ENCODE measurements around the gene C1R.
A peak's percentile ranks its signal among the peaks of the same experiment; 100 is the strongest.
"Not testable (repeated sequence)": the region's sequence is repeated elsewhere in the genome, so short reads cannot be mapped to it uniquely, and the experiment has no call there.

C1R gene

GRCh38 chr12:7109572-7109920 is 17.3 kb upstream of the C1R start:
- H3K23ac ChIP-seq (ENCODE audit: low read length): no peak overlapping the region
- H2AK5ac ChIP-seq (ENCODE audit: low read length): no peak overlapping the region
- no peak overlapping the region for H3K4me2 ChIP-seq (ENCODE audit: low read length)
- no peak overlapping the region for H2BK120ac ChIP-seq (ENCODE audit: low read depth, low read length)
- no peaks in the 10 kb centered on the region for H3K36me3 ChIP-seq (ENCODE audit: control insufficient read depth, insufficient read depth, low read length)
- H2BK15ac ChIP-seq (replicated peaks; ENCODE audit: low read depth): no peak overlapping the region
- no peak for DNase-seq
- H4K8ac ChIP-seq (ENCODE audit: low read depth, low read length): no peak overlapping the region
- no peak overlapping the region for H3K18ac ChIP-seq (ENCODE audit: low read length)
- H3K9ac ChIP-seq (ENCODE audit: low read length): peak overlapping the region; percentile 54
- H2BK5ac ChIP-seq (ENCODE audit: low read length): no peak overlapping the region
- H3K56ac ChIP-seq (ENCODE audit: low read length): peak overlapping the region; percentile 80
- H3K27ac ChIP-seq (ENCODE audit: low read depth, low read length): no peak overlapping the region
- H3K79me1 ChIP-seq (ENCODE audit: low read length): peaks cover 2% of the 10 kb centered on the region
- H3K79me2 ChIP-seq (ENCODE audit: control insufficient read depth, insufficient read depth, low read length): no peaks in the 10 kb centered on the region
- H3K4me1 ChIP-seq (ENCODE audit: control insufficient read depth, low read depth, low read length): no peaks in the 10 kb centered on the region
- H3K27me3 ChIP-seq (ENCODE audit: insufficient read depth, low read length, poor library complexity): no peaks in the 10 kb centered on the region
- H3K4me3 ChIP-seq (ENCODE audit: low read length): no peak overlapping the region
- no peak overlapping the region for H4K5ac ChIP-seq (ENCODE audit: low read length)
- H3K4ac ChIP-seq (ENCODE audit: low read depth, low read length): no peak overlapping the region
- no CpG with 5 or more reads among the region's 5 CpGs for WGBS (ENCODE audit: extremely low coverage, insufficient coverage, low lambda C conversion rate)

- no CpG with 5 or more reads among the region's 23 CpGs for WGBS (ENCODE audit: extremely low coverage, insufficient coverage, low lambda C conversion rate)
- H3K27ac ChIP-seq (ENCODE audit: low read depth, low read length): peak within 1 kb of the TSS; percentile 75
Observed at GRCh38 chr12:7108796-7109571, 16.7 kb upstream of the C1R start, which contains the start of gene C1RL. C1RL (minus strand) TSS chr12:7109214; CDS start chr12:7109180, 34 bp downstream.

GRCh38 chr12:7108003-7108795 is 16.0 kb upstream of the C1R start:
- Histone ChIP-seq H3K27me3 (ENCODE audit: insufficient read depth, low read length, poor library complexity) (no peaks in the 10 kb centered on the region), H2BK120ac (ENCODE audit: low read depth, low read length) (peak overlapping the region; percentile 69), H3K4me1 (ENCODE audit: control insufficient read depth, low read depth, low read length) (no peaks in the 10 kb centered on the region), H2BK15ac (replicated peaks; ENCODE audit: low read depth) (no peak overlapping the region), H3K79me1 (ENCODE audit: low read length) (peaks cover 2% of the 10 kb centered on the region), H4K5ac (ENCODE audit: low read length) (no peak overlapping the region), H3K27ac (ENCODE audit: low read depth, low read length) (peak overlapping the region; percentile 75), H3K23ac (ENCODE audit: low read length) (peak overlapping the region; percentile 85), H3K4ac (ENCODE audit: low read depth, low read length) (peak overlapping the region; percentile 75), H3K36me3 (ENCODE audit: control insufficient read depth, insufficient read depth, low read length) (no peaks in the 10 kb centered on the region), H3K4me2 (ENCODE audit: low read length) (peak overlapping the region; percentile 88), H4K8ac (ENCODE audit: low read depth, low read length) (no peak overlapping the region), H3K18ac (ENCODE audit: low read length) (peak overlapping the region; percentile 82), H3K4me3 (ENCODE audit: low read length) (peak overlapping the region; percentile 90), H2BK5ac (ENCODE audit: low read length) (peak overlapping the region; percentile 97), H2AK5ac (ENCODE audit: low read length) (peak overlapping the region; percentile 45), H3K79me2 (ENCODE audit: control insufficient read depth, insufficient read depth, low read length) (no peaks in the 10 kb centered on the region), H3K9ac (ENCODE audit: low read length) (peak overlapping the region; percentile 99), H3K56ac (ENCODE audit: low read length) (peak overlapping the region; percentile 99)
- peak; percentile 91 for DNase-seq
- WGBS (ENCODE audit: extremely low coverage, insufficient coverage, low lambda C conversion rate): no CpG with 5 or more reads among the region's 30 CpGs

More at GRCh38 chr12:7108796-7109571, 16.7 kb upstream of the C1R start, which contains the start of gene C1RL:
- Histone ChIP-seq H2AK5ac (ENCODE audit: low read length) (peak within 1 kb of the TSS; percentile 45), H3K23ac (ENCODE audit: low read length) (peak within 1 kb of the TSS; percentile 85), H2BK120ac (ENCODE audit: low read depth, low read length) (peak within 1 kb of the TSS; percentile 69), H2BK5ac (ENCODE audit: low read length) (peak within 1 kb of the TSS; percentile 97), H3K4me3 (ENCODE audit: low read length) (peak within 1 kb of the TSS; percentile 90), H3K79me1 (ENCODE audit: low read length) (peaks cover 2% of the 10 kb centered on the region), H3K4me2 (ENCODE audit: low read length) (peak within 1 kb of the TSS; percentile 91), H3K4ac (ENCODE audit: low read depth, low read length) (peak within 1 kb of the TSS; percentile 75), H3K36me3 (ENCODE audit: control insufficient read depth, insufficient read depth, low read length) (no peaks in the 10 kb centered on the region), H3K27me3 (ENCODE audit: insufficient read depth, low read length, poor library complexity) (no peaks in the 10 kb centered on the region), H3K56ac (ENCODE audit: low read length) (peak within 1 kb of the TSS; percentile 99), H4K5ac (ENCODE audit: low read length) (no peak within 1 kb of the TSS), H3K4me1 (ENCODE audit: control insufficient read depth, low read depth, low read length) (no peaks in the 10 kb centered on the region), H3K9ac (ENCODE audit: low read length) (peak within 1 kb of the TSS; percentile 99), H4K8ac (ENCODE audit: low read depth, low read length) (no peak within 1 kb of the TSS), H2BK15ac (replicated peaks; ENCODE audit: low read depth) (no peak within 1 kb of the TSS), H3K18ac (ENCODE audit: low read length) (peak within 1 kb of the TSS; percentile 82), H3K79me2 (ENCODE audit: control insufficient read depth, insufficient read depth, low read length) (no peaks in the 10 kb centered on the region)
- DNase-seq: peak; percentile 92

- H3K4ac ChIP-seq (ENCODE audit: low read depth, low read length): peak overlapping the region; percentile 46
- H3K79me2 ChIP-seq (ENCODE audit: control insufficient read depth, insufficient read depth, low read length): no peaks in the 10 kb centered on the region
- H2BK5ac ChIP-seq (ENCODE audit: low read length): no peak overlapping the region
- H3K18ac ChIP-seq (ENCODE audit: low read length): peak overlapping the region; percentile 82
- H3K36me3 ChIP-seq (ENCODE audit: control insufficient read depth, insufficient read depth, low read length): no peaks in the 10 kb centered on the region
- H3K56ac ChIP-seq (ENCODE audit: low read length): peak overlapping the region; percentile 99
- H2AK5ac ChIP-seq (ENCODE audit: low read length): no peak overlapping the region
- H2BK15ac ChIP-seq (replicated peaks; ENCODE audit: low read depth): no peak overlapping the region
- no CpG with 5 or more reads among the region's 3 CpGs for WGBS (ENCODE audit: extremely low coverage, insufficient coverage, low lambda C conversion rate)
- peak; percentile 14 for DNase-seq
- peak overlapping the region; percentile 90 for H3K4me3 ChIP-seq (ENCODE audit: low read length)
- H4K8ac ChIP-seq (ENCODE audit: low read depth, low read length): no peak overlapping the region
- H2BK120ac ChIP-seq (ENCODE audit: low read depth, low read length): no peak overlapping the region
- H3K27me3 ChIP-seq (ENCODE audit: insufficient read depth, low read length, poor library complexity): no peaks in the 10 kb centered on the region
- H3K79me1 ChIP-seq (ENCODE audit: low read length): peaks cover 2% of the 10 kb centered on the region
- H3K4me1 ChIP-seq (ENCODE audit: control insufficient read depth, low read depth, low read length): no peaks in the 10 kb centered on the region
- peak overlapping the region; percentile 88 for H3K4me2 ChIP-seq (ENCODE audit: low read length)
- no peak overlapping the region for H4K5ac ChIP-seq (ENCODE audit: low read length)
- peak overlapping the region; percentile 99 for H3K9ac ChIP-seq (ENCODE audit: low read length)
- H3K23ac ChIP-seq (ENCODE audit: low read length): no peak overlapping the region
- no peak overlapping the region for H3K27ac ChIP-seq (ENCODE audit: low read depth, low read length)
Observed at GRCh38 chr12:7107636-7108002, 15.4 kb upstream of the C1R start.

- not testable (repeated sequence) for H4K8ac ChIP-seq (ENCODE audit: low read depth, low read length); H3K4me2 ChIP-seq (ENCODE audit: low read length); H2AK5ac ChIP-seq (ENCODE audit: low read length); H3K79me2 ChIP-seq (ENCODE audit: control insufficient read depth, insufficient read depth, low read length); H3K79me1 ChIP-seq (ENCODE audit: low read length); H3K4me3 ChIP-seq (ENCODE audit: low read length); H2BK15ac ChIP-seq (replicated peaks; ENCODE audit: low read depth); H4K5ac ChIP-seq (ENCODE audit: low read length); H2BK5ac ChIP-seq (ENCODE audit: low read length); H3K18ac ChIP-seq (ENCODE audit: low read length); H3K9ac ChIP-seq (ENCODE audit: low read length); DNase-seq; H3K56ac ChIP-seq (ENCODE audit: low read length); H3K23ac ChIP-seq (ENCODE audit: low read length); H2BK120ac ChIP-seq (ENCODE audit: low read depth, low read length); H3K27me3 ChIP-seq (ENCODE audit: insufficient read depth, low read length, poor library complexity); H3K36me3 ChIP-seq (ENCODE audit: control insufficient read depth, insufficient read depth, low read length); H3K27ac ChIP-seq (ENCODE audit: low read depth, low read length); H3K4me1 ChIP-seq (ENCODE audit: control insufficient read depth, low read depth, low read length); H3K4ac ChIP-seq (ENCODE audit: low read depth, low read length)
- no CpG with 5 or more reads among the region's 5 CpGs for WGBS (ENCODE audit: extremely low coverage, insufficient coverage, low lambda C conversion rate)
Observed at GRCh38 chr12:7107181-7107580, 14.9 kb upstream of the C1R start.
